GM19240 (cell line): ENCODE data around the gene SEMA4A.
A peak's percentile ranks its signal among the peaks of the same experiment; 100 is the strongest.

Experiments used
- DNase-seq: peaks from one replicate; pipeline ENCODE4 v3.0.0; 2011; ENCODE audit warnings: low spot score; ENCODE audit not compliant: insufficient read length

The SEMA4A gene

GRCh38 chr1:156134716-156135435 lies 18.5 kb upstream of the SEMA4A start:
- no peak for DNase-seq

GRCh38 chr1:156135930-156136871 lies 17.2 kb upstream of the SEMA4A start:
- no peak for DNase-seq

GRCh38 chr1:156136970-156137483 lies 16.4 kb upstream of the SEMA4A start:
- no peak for DNase-seq

GRCh38 chr1:156138458-156138867 lies 14.9 kb upstream of the SEMA4A start:
- no peak for DNase-seq

- DNase-seq = no peak
Observed at GRCh38 chr1:156140879-156141707, 12.3 kb upstream of the SEMA4A start.

- DNase-seq = no peak
Observed at GRCh38 chr1:156143765-156144489, 9.5 kb upstream of the SEMA4A start.

GRCh38 chr1:156144742-156145141 lies 8.6 kb upstream of the SEMA4A start:
- no peak for DNase-seq

- no peak for DNase-seq
Observed at GRCh38 chr1:156145650-156146019, 7.8 kb upstream of the SEMA4A start.

GRCh38 chr1:156146020-156146768 lies 7.2 kb upstream of the SEMA4A start:
- peak; percentile 56 for DNase-seq

GRCh38 chr1:156146769-156147405 lies 6.5 kb upstream of the SEMA4A start:
- no peak for DNase-seq

- DNase-seq = no peak
Observed at GRCh38 chr1:156148216-156148615, 5.2 kb upstream of the SEMA4A start.

GRCh38 chr1:156149374-156150332 lies 3.7 kb upstream of the SEMA4A start:
- peak; percentile 61 for DNase-seq

GRCh38 chr1:156150333-156151011 lies 2.9 kb upstream of the SEMA4A start:
- no peak for DNase-seq

GRCh38 chr1:156151093-156151688 lies 2.2 kb upstream of the SEMA4A start:
- no peak for DNase-seq

- DNase-seq = no peak
Observed at GRCh38 chr1:156152628-156153027, 757 bp upstream of the SEMA4A start.

GRCh38 chr1:156154317-156154749 lies 948 bp downstream of the SEMA4A start:
- DNase-seq = peak; percentile 75

GRCh38 chr1:156155756-156156510 lies 2.5 kb downstream of the SEMA4A start:
- no peak for DNase-seq
